Transverse colon (tissue), 3 donors: ENCODE measurements around the gene CXCR1.

Experiments
- POLR2A ChIP-seq: fragments of 450-650 bp; IDR thresholded peaks from one replicate; pipeline ENCODE4 v1.6.1; 2016; ENCODE audit warnings: antibody characterized with exemption, mild to moderate bottlenecking, moderate library complexity
- TF ChIP-seq, protein P1 (sequence below), 5 experiments: fragments of 200-600 bp in 3 of 5; fragments of 450-650 bp in 2 of 5; sonication (generic) in 3 of 5; IDR thresholded peaks; 1 replicate in 2 of 5; 2 replicates in 3 of 5; pipeline ENCODE4 v1.5.1; 2016 to 2017; ENCODE audit warnings: antibody characterized with exemption in 5 of 5, inconsistent platforms in 3 of 5, mild to moderate bottlenecking in 2 of 5, moderate library complexity in 1 of 5

GRCh38 chr2:218123986-218124385, 42.8 kb downstream of the CXCR1 start:
- TF ChIP-seq, protein P1, sequence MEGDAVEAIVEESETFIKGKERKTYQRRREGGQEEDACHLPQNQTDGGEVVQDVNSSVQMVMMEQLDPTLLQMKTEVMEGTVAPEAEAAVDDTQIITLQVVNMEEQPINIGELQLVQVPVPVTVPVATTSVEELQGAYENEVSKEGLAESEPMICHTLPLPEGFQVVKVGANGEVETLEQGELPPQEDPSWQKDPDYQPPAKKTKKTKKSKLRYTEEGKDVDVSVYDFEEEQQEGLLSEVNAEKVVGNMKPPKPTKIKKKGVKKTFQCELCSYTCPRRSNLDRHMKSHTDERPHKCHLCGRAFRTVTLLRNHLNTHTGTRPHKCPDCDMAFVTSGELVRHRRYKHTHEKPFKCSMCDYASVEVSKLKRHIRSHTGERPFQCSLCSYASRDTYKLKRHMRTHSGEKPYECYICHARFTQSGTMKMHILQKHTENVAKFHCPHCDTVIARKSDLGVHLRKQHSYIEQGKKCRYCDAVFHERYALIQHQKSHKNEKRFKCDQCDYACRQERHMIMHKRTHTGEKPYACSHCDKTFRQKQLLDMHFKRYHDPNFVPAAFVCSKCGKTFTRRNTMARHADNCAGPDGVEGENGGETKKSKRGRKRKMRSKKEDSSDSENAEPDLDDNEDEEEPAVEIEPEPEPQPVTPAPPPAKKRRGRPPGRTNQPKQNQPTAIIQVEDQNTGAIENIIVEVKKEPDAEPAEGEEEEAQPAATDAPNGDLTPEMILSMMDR (IDR thresholded peaks at IDR 0.05) = no peak
- no peak for TF ChIP-seq POLR2A
